C4-2B (cell line): Measurements from ENCODE around the gene HOGA1.

Experiments
- H3K27ac ChIP-seq: fragments of 450-650 bp; 2 replicates; pipeline ENCODE4 v1.5.1; 2017
- ZFX ChIP-seq: fragments of 450-650 bp; IDR thresholded peaks from 2 replicates; pipeline ENCODE4 v1.6.1; 2017
- TF ChIP-seq, protein P1 (sequence below): fragments of 450-650 bp; conservative IDR thresholded peaks from 2 replicates; pipeline ENCODE4 v1.5.1; 2017; ENCODE audit warnings: mild to moderate bottlenecking

HOGA1 gene

DNA sequence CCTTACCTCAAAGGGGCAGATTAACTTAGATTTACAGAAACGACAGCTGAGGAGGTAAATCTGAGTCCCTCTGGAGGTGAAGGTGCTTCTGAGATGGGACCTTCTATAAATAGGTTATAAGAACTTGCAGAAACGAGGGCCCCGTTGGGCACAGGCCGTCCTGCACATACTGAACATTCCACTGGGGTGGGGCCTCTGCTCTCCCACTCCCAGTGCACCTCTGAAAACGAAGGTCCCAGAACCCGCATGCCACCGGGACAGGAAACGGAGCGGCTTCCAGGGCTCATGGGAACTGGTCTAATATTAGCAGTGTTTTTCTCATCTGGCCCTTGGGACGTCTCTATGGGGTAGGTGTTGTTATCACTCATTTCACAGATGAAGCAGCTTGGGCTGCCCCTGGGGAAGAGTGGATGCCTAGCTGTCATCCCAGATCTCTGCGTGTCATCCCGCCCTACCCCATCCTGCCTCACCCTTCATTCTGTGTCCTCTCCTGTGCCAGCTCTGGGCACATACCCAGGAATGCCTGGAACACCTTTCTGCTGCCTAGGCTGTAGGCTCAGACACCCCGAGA is 24.9 kb downstream of the HOGA1 start:
- TF ChIP-seq, protein P1, sequence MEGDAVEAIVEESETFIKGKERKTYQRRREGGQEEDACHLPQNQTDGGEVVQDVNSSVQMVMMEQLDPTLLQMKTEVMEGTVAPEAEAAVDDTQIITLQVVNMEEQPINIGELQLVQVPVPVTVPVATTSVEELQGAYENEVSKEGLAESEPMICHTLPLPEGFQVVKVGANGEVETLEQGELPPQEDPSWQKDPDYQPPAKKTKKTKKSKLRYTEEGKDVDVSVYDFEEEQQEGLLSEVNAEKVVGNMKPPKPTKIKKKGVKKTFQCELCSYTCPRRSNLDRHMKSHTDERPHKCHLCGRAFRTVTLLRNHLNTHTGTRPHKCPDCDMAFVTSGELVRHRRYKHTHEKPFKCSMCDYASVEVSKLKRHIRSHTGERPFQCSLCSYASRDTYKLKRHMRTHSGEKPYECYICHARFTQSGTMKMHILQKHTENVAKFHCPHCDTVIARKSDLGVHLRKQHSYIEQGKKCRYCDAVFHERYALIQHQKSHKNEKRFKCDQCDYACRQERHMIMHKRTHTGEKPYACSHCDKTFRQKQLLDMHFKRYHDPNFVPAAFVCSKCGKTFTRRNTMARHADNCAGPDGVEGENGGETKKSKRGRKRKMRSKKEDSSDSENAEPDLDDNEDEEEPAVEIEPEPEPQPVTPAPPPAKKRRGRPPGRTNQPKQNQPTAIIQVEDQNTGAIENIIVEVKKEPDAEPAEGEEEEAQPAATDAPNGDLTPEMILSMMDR, result no peak
- TF ChIP-seq ZFX, result no peak
- no peak overlapping the region for H3K27ac ChIP-seq

DNA sequence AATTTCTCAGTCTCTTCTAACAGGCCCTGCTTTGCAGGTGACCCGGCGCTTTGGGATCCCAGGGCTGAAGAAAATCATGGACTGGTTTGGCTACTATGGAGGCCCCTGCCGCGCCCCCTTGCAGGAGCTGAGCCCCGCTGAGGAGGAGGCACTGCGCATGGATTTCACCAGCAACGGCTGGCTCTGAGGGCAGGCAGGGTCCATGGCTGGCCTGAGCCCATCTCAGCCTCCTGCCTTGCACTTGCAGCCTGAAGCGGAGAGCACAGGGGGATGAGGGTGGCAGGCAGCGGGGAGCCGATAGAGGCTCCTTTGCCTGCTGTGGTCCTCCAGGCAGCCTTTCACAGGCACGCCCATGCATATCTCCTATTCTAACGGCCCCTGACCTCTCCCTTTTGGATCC is 27.3 kb downstream of the HOGA1 start:
- H3K27ac ChIP-seq, result no peak overlapping the region
- TF ChIP-seq, protein P1, result no peak
- no peak for TF ChIP-seq ZFX

DNA sequence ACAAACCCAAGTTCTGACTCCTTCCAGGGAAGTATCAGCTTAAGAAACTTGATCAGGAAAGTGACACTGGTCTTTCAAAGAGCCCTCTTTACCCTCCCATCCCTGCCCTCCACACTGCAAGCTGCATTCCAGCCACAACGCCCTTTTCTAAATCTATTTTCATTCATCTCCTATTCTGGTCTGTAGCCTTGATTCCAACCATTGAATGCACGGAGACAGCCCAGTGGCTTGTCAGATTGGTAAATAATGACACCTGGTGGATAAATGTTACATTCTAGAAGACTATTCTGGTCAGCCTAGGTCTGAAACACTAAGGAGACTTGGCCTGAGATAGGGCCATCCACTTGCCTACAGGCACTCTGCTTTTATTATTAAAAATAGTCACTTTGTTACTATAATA is 28.2 kb downstream of the HOGA1 start:
- TF ChIP-seq, protein P1, result no peak; the same call in 1 of the 2 replicates
- no peak for TF ChIP-seq ZFX
- H3K27ac ChIP-seq, result no peak overlapping the region

DNA sequence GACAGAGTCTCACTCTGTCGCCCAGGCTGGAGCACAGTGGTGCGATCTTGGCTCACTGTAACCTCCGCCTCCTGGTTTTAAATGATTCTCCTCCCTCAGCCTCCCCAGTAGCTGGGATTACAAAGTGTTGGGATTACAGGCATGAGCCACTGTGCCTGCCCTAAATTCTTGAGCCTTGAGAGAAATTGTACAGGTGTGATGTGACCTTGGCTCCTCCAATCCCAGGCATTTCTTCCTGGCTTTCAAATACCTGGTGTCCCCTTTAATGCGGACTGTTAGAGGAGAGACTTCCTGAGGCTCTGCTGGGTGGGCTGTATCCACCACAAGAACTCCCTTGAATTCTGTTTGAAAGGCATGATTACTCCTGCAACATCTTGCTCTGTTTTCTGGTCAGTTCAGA is 34.1 kb downstream of the HOGA1 start:
- H3K27ac ChIP-seq, result no peak overlapping the region
- TF ChIP-seq, protein P1, result no peak
- no peak for TF ChIP-seq ZFX

DNA sequence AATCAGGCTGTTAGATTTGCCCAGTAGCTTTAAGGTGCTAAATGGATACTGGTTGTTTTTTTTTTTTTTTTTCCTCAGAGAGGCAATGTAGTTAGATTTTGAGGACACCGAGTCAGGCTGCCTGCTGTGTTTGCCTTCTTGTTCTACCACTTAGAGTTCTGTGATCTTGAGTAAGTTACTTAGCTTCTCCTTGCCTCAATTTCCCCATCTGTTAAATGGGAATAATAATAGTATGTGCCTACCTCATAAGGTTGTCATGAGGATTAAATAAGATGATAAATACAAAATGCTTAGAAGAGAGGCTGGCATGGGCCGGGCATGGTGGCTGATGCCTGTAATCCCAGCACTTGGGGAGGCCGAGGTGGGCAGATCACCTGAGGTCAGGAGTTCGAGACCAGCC is 34.5 kb downstream of the HOGA1 start:
- TF ChIP-seq ZFX, result no peak
- TF ChIP-seq, protein P1, result no peak
- no peak overlapping the region for H3K27ac ChIP-seq

DNA sequence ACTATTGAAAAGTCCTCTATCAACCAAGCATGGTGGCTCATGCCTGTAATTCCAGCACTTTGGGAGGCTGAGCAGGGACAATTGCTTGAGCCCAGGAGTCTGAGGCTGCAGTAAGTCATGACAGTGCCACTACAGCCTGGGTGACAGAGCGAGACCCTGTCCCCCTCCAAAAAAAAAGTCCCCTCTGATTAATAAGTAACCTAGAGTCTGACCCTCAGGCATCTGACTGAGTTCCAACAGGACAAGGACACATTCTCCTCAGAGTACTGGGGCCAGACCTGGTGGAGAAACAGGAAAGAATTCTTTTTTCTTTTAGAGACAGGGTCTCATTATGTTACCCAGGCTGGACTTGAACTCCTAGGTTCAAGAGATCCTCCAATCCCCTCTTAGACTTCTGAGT is 39.1 kb downstream of the HOGA1 start:
- TF ChIP-seq ZFX, result no peak
- TF ChIP-seq, protein P1, result no peak
- no peak overlapping the region for H3K27ac ChIP-seq

DNA sequence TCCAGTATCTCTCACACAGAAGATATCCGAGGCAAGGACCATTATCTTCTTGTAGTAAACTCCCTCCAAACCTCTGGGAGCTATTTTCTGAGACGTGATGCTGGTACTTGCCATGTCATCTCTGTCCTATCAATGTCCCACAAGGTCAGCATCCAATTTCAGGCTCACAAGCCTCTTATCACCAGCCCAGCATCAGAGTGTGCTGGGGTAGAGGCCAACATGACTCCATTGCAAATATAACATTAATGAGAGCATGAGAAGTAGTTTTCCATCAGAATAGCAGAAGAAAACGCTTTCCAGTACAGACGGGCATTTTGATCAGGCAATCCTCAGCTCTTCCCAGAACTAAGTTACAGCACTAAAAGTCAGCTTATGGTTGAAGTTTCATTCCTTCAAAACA is 43.5 kb downstream of the HOGA1 start:
- no peak for TF ChIP-seq ZFX
- TF ChIP-seq, protein P1, result no peak
- no peak overlapping the region for H3K27ac ChIP-seq
